Colonic mucosa (tissue), 4 donors: ENCODE data around the gene USP46. TPM values are rescaled to one million over a fixed set of nuclear protein-coding genes. Genes with fewer than 3 reads are reported as not detected.

Experiments used
- DNase-seq: peaks from one replicate; pipeline ENCODE4 v3.0.0-alpha.2; 2020
- H3K27ac ChIP-seq: fragments of 200-600 bp; one replicate; pipeline ENCODE4 v1.8.0; 2021
- H3K27me3 ChIP-seq: fragments of 200-600 bp; one replicate; pipeline ENCODE4 v1.8.0; 2021
- H3K36me3 ChIP-seq: fragments of 200-600 bp; one replicate; pipeline ENCODE4 v1.8.0; 2021
- H3K4me1 ChIP-seq: fragments of 200-600 bp; one replicate; pipeline ENCODE4 v1.8.0; 2021; ENCODE audit warnings: mild to moderate bottlenecking
- H3K4me3 ChIP-seq: fragments of 200-600 bp; one replicate; pipeline ENCODE4 v1.8.0; 2021
- H3K9ac ChIP-seq, 2 donors: one replicate each; pipeline ENCODE4 v1.7.0; 2013; ENCODE audit warnings: control low read depth in 2 of 2, low read depth in 2 of 2, low read length in 2 of 2
- H3K9me3 ChIP-seq: fragments of 200-600 bp; one replicate; pipeline ENCODE4 v1.8.0; 2021
- intact Hi-C: fragments of 100-400 bp; cut with DNase I; formaldehyde crosslinking; loops from one replicate; pipeline ENCODE4 v1.14.1; 2022
- total RNA-seq, 2 donors: library from RNA; stranded (reverse); fragmentation: NEBNext Ultra II Directional in 1 of 2; extraction: Animal tissue kit (Norgen Biotek cat#: 25700) in 1 of 2; gene quantifications; one replicate each; pipeline ENCODE4 v1.2.1, GENCODE V29; 2021
- TF ChIP-seq, protein P1 (sequence below): fragments of 200-600 bp; IDR thresholded peaks from one replicate; pipeline ENCODE4 v1.8.0; 2022; ENCODE audit warnings: antibody characterized with exemption, mild to moderate bottlenecking
- donor health status: healthy.
- donor health status: DM: no; HTN: no; CAD: no.
- donor health status: DM: no; HTN: no; CAD: no.

USP46 gene
- total RNA-seq, 2 donors from 2014 or later, result 10.0 to 15.0 TPM

DNA sequence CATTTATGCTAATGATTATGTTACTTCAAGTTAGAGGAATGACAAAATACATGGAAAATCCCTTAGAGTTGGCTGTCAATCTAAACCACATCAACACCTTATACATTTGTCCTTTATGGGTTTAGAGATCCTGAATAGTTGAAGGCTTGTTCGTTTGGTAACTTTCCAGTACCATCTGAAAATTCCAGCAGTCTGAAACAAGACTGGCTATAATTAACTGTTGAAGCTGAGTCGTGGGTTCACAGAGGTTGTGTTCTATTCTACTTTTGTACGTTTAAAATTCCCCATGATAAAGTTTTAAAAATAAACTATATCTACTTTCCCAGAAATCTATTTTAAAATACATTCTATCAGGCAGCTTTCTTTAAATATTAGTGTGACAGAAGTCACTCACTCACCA is 73.0 kb downstream of the USP46 start:
- intact Hi-C loops, result no loop called here
- H3K4me3 ChIP-seq, result no peak overlapping the region
- no peaks in the 10 kb centered on the region for H3K4me1 ChIP-seq
- TF ChIP-seq, protein P1, sequence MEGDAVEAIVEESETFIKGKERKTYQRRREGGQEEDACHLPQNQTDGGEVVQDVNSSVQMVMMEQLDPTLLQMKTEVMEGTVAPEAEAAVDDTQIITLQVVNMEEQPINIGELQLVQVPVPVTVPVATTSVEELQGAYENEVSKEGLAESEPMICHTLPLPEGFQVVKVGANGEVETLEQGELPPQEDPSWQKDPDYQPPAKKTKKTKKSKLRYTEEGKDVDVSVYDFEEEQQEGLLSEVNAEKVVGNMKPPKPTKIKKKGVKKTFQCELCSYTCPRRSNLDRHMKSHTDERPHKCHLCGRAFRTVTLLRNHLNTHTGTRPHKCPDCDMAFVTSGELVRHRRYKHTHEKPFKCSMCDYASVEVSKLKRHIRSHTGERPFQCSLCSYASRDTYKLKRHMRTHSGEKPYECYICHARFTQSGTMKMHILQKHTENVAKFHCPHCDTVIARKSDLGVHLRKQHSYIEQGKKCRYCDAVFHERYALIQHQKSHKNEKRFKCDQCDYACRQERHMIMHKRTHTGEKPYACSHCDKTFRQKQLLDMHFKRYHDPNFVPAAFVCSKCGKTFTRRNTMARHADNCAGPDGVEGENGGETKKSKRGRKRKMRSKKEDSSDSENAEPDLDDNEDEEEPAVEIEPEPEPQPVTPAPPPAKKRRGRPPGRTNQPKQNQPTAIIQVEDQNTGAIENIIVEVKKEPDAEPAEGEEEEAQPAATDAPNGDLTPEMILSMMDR, result no peak
- H3K9me3 ChIP-seq, result no peaks in the 10 kb centered on the region
- no peak overlapping the region for H3K27ac ChIP-seq
- no peak overlapping the region for H3K9ac ChIP-seq
- no peaks in the 10 kb centered on the region for H3K36me3 ChIP-seq
- H3K27me3 ChIP-seq, result no peaks in the 10 kb centered on the region
- DNase-seq, result no peak

DNA sequence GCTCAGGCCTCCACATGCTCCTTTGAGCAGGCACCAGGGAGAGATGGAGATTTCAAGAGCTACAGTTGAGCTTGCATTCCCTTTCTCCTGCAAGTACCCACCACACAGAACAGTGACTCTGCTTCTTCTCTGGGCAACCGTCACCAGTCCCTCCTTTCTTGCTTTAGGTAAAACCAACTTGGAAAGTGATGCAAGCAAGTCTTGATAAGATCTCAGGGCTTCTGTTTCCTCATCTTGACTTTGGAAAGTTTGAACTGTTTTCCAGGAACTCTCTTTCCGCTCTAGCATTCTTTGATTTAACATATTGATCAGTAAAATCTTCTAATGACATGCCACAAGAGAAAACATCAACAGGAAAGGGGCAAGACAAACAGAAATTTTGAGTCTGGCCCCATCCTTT is 73.7 kb downstream of the USP46 start:
- DNase-seq, result no peak
- Histone ChIP-seq H3K9me3 (no peaks in the 10 kb centered on the region), H3K9ac (no peak overlapping the region), H3K4me1 (no peaks in the 10 kb centered on the region), H3K36me3 (no peaks in the 10 kb centered on the region), H3K4me3 (no peak overlapping the region), H3K27me3 (no peaks in the 10 kb centered on the region), H3K27ac (no peak overlapping the region)
- TF ChIP-seq, protein P1, result no peak
- intact Hi-C loops, result no loop called here

DNA sequence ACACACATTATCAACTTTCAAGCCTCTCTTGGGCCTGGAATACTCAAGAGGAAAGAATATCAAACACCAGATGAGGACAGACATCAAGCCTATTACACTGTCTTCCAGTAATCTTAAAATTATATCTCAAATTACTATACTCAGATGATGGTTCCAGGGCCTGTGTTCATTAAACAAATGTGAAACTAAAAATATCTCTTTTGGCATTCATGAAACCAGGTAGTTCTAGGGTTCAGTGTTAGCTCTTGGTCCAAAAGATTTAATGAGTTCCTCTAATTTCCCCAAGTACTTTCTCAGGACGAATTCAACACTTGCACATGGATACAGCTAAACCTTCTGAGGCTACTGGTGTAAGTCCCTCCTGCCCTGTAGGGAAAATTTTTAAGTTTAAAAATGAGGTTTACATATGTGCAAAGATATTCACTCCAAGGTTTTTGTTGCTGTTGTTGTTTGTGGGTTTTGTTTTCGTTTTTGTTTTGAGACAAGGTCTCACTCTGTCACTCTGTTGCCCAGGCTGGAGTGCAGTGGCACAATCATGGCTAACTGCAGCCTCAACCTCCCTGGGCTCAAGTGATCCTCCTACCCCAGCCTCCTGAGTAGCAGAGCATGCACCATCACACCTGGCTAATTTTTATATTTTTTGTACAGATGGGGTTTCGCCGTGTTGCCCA is 79.4 kb downstream of the USP46 start:
- no peak overlapping the region for H3K4me3 ChIP-seq
- intact Hi-C loops, result no loop called here
- no peaks in the 10 kb centered on the region for H3K36me3 ChIP-seq

DNA sequence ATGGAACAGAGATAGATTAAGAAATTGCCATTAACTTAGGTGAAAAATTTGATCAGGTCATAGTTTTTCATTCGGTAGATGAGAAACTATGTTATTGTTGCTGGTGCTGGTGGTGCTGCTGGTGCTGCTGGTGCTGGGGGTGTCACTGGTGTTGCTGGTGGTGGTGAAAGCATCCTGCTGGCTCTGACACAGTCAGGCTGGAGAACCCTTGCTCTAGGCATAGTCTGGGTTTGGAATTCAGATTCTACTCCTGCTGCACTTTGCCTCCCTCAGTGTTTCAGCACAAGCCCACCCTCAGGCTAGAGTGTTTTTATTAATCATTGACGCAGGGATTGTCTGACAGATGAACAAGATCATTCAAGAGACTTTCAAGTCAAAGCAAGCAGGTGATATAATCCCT is 80.2 kb downstream of the USP46 start:
- H3K36me3 ChIP-seq, result no peaks in the 10 kb centered on the region
- intact Hi-C loops, result no loop called here

More for the DNA sequence above, 79.4 kb downstream of the USP46 start:
- H3K4me1 ChIP-seq, result no peaks in the 10 kb centered on the region
- H3K27me3 ChIP-seq, result no peaks in the 10 kb centered on the region
- no peak overlapping the region for H3K27ac ChIP-seq
- DNase-seq, result no peak
- TF ChIP-seq, protein P1, result no peak
- no peaks in the 10 kb centered on the region for H3K9me3 ChIP-seq
- no peak overlapping the region for H3K9ac ChIP-seq

DNA sequence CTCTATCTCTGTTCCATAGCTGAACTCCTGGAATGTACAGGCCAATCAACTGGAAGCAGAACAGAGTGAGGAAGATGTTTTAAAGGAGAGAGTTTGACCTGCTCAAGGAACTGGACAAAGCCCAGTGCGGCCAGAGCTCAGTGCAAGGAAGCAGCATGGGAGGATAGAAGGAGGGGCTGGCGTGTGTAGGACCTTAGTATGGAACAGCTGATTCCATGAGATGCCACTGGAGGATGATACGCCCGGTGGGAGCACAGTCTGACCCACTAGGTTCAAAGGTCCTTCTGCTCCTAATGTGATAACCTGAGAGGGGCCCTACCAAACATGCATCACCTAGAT is 81.5 kb downstream of the USP46 start:
- H3K9ac ChIP-seq, result no peak overlapping the region
- H3K9me3 ChIP-seq, result no peaks in the 10 kb centered on the region
- TF ChIP-seq, protein P1, result no peak
- H3K27ac ChIP-seq, result no peak overlapping the region
- DNase-seq, result no peak
- intact Hi-C loops, result no loop called here
- H3K36me3 ChIP-seq, result no peaks in the 10 kb centered on the region
- no peaks in the 10 kb centered on the region for H3K4me1 ChIP-seq
- H3K27me3 ChIP-seq, result no peaks in the 10 kb centered on the region
- no peak overlapping the region for H3K4me3 ChIP-seq

More for the DNA sequence above, 80.2 kb downstream of the USP46 start:
- no peak overlapping the region for H3K27ac ChIP-seq
- DNase-seq, result no peak
- H3K27me3 ChIP-seq, result no peaks in the 10 kb centered on the region
- no peaks in the 10 kb centered on the region for H3K4me1 ChIP-seq
- H3K9ac ChIP-seq, result no peak overlapping the region
- H3K4me3 ChIP-seq, result no peak overlapping the region
- no peaks in the 10 kb centered on the region for H3K9me3 ChIP-seq
- TF ChIP-seq, protein P1, result no peak
